IPS-18c (cell line): ENCODE results near the gene SDF2.
"Not testable (repeated sequence)": the region's sequence is repeated elsewhere in the genome, so short reads cannot be mapped to it uniquely, and the experiment has no call there.

Experiments used
- H3K4me3 ChIP-seq: 2 replicates; pipeline ENCODE4 v1.7.0; 2013; ENCODE audit warnings: low read depth, mild to moderate bottlenecking, low read length, moderate library complexity; ENCODE audit not compliant: insufficient read depth
- H3K9me3 ChIP-seq: one replicate; pipeline ENCODE4 v1.6.1; 2013; ENCODE audit warnings: mild to moderate bottlenecking, low read length, moderate library complexity; ENCODE audit not compliant: control insufficient read depth, insufficient read depth

The SDF2 gene

GRCh38 chr17:28612936-28613872 lies 48.5 kb downstream of the SDF2 start:
- Histone ChIP-seq H3K4me3 (no peak overlapping the region), H3K9me3 (no peaks in the 10 kb centered on the region)

- H3K9me3 ChIP-seq = no peaks in the 10 kb centered on the region
- H3K4me3 ChIP-seq = no peak overlapping the region
Measured at GRCh38 chr17:28612531-28612930, 49.2 kb downstream of the SDF2 start.

- no peaks in the 10 kb centered on the region for H3K9me3 ChIP-seq
- H3K4me3 ChIP-seq = no peak overlapping the region
Measured at GRCh38 chr17:28610376-28610775, 51.3 kb downstream of the SDF2 start.

GRCh38 chr17:28604031-28604430 lies 57.7 kb downstream of the SDF2 start:
- H3K4me3 ChIP-seq, H3K9me3 ChIP-seq: not testable (repeated sequence)

GRCh38 chr17:28599311-28600184 lies 62.2 kb downstream of the SDF2 start:
- Histone ChIP-seq H3K9me3 (no peaks in the 10 kb centered on the region), H3K4me3 (peak overlapping the region; percentile 99)

GRCh38 chr17:28598799-28599310 lies 62.9 kb downstream of the SDF2 start, which contains the start of gene SPAG5:
TSS of gene SPAG5 (minus strand) at chr17:28599025. CDS start at chr17:28598946, 79 bp downstream.
- H3K9me3 ChIP-seq = no peaks in the 10 kb centered on the region
- H3K4me3 ChIP-seq = peak within 1 kb of the TSS; percentile 99

GRCh38 chr17:28598389-28598788 lies 63.3 kb downstream of the SDF2 start:
- H3K9me3 ChIP-seq = no peaks in the 10 kb centered on the region
- H3K4me3 ChIP-seq = peak overlapping the region; percentile 99
